ENCODE data around the gene CLCN5.

DNA sequence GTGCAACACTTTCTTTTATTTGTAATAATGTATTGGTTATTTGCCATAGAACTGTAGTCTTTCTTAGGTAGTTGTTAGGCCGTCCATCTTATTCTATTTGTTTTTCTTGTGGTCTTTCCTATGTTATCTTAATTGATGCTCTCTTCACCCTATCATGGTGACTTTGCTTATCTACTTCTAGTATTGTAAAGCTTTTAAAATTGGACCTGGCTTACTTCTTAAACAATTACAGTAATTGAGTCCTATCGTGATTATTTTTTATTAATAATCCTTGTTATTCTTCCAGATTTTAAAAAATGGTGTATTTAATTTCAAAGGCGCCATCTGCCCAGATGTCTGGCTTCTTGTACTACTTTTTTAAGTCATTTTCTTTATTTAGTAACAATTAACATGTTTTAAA is 63.7 kb downstream of the CLCN5 start:
- TF ChIP-seq, protein P1, sequence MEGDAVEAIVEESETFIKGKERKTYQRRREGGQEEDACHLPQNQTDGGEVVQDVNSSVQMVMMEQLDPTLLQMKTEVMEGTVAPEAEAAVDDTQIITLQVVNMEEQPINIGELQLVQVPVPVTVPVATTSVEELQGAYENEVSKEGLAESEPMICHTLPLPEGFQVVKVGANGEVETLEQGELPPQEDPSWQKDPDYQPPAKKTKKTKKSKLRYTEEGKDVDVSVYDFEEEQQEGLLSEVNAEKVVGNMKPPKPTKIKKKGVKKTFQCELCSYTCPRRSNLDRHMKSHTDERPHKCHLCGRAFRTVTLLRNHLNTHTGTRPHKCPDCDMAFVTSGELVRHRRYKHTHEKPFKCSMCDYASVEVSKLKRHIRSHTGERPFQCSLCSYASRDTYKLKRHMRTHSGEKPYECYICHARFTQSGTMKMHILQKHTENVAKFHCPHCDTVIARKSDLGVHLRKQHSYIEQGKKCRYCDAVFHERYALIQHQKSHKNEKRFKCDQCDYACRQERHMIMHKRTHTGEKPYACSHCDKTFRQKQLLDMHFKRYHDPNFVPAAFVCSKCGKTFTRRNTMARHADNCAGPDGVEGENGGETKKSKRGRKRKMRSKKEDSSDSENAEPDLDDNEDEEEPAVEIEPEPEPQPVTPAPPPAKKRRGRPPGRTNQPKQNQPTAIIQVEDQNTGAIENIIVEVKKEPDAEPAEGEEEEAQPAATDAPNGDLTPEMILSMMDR (IDR thresholded peaks at IDR 0.05; ENCODE audit: borderline replicate concordance, extremely low read depth, low read length, poor library complexity, severe bottlenecking): no peak
- TF ChIP-seq EZH2 (IDR thresholded peaks at IDR 0.05; ENCODE audit: borderline replicate concordance, low read depth, low read length, severe bottlenecking): no peak

All from DND-41 (cell line).